GM10266 (cell line): ENCODE results near the gene RELN.

Source experiments
- DNase-seq: peaks from one replicate; pipeline ENCODE4 v3.0.0; 2012; ENCODE audit errors: extremely low spot score
- CTCF ChIP-seq: IDR thresholded peaks from 2 replicates; pipeline ENCODE4 v1.5.1; 2012; ENCODE audit warnings: mild to moderate bottlenecking, low read depth; ENCODE audit not compliant: control insufficient read depth, insufficient read depth; ENCODE audit errors: missing control alignments

The RELN gene

GRCh38 chr7:103962070-103962469 lies 27.4 kb downstream of the RELN start:
- no peak for TF ChIP-seq CTCF

GRCh38 chr7:103958284-103958818 lies 31.1 kb downstream of the RELN start:
- no peak for TF ChIP-seq CTCF
- DNase-seq = no peak

More at GRCh38 chr7:103962070-103962469, 27.4 kb downstream of the RELN start:
- DNase-seq = no peak

GRCh38 chr7:103955985-103956384 lies 33.5 kb downstream of the RELN start:
- TF ChIP-seq CTCF = no peak
- no peak for DNase-seq

GRCh38 chr7:103952408-103952807 lies 37.0 kb downstream of the RELN start:
- DNase-seq = no peak
- TF ChIP-seq CTCF = no peak

GRCh38 chr7:103951311-103951710 lies 38.1 kb downstream of the RELN start:
- no peak for TF ChIP-seq CTCF
- DNase-seq = no peak

- DNase-seq = no peak
- TF ChIP-seq CTCF = no peak
Measured at GRCh38 chr7:103949374-103949773, 40.1 kb downstream of the RELN start.

- no peak for TF ChIP-seq CTCF
- no peak for DNase-seq
Measured at GRCh38 chr7:103947026-103947655, 42.3 kb downstream of the RELN start.
